ENCODE results near the gene UGDH.
A peak's percentile ranks its signal among the peaks of the same experiment; 100 is the strongest.
"Not testable (repeated sequence)": the region's sequence is repeated elsewhere in the genome, so short reads cannot be mapped to it uniquely, and the experiment has no call there.

UGDH gene

GRCh38 chr4:39527296-39528060 is at the start of gene UGDH:
Gene UGDH (minus strand): TSS chr4:39527439. CDS start chr4:39521512, 5,927 bp downstream.
- DNase-seq (ENCODE audit: low read depth in 2 of 2): peak; percentile 78 to 79

- DNase-seq (ENCODE audit: low read depth in 2 of 2): no peak
Observed at GRCh38 chr4:39574946-39575345, 47.7 kb upstream of the UGDH start.

- no peak for DNase-seq (ENCODE audit: low read depth in 2 of 2)
Observed at GRCh38 chr4:39571504-39571903, 44.3 kb upstream of the UGDH start.

- no peak for DNase-seq (ENCODE audit: low read depth in 2 of 2)
Observed at GRCh38 chr4:39571054-39571453, 43.8 kb upstream of the UGDH start.

- no peak for DNase-seq (ENCODE audit: low read depth in 2 of 2)
Observed at GRCh38 chr4:39569209-39569608, 42.0 kb upstream of the UGDH start.

GRCh38 chr4:39568805-39569204 is 41.6 kb upstream of the UGDH start:
- DNase-seq (ENCODE audit: low read depth in 2 of 2): no peak

- DNase-seq (ENCODE audit: low read depth in 2 of 2): no peak
Observed at GRCh38 chr4:39565878-39566600, 38.8 kb upstream of the UGDH start.

GRCh38 chr4:39563346-39563847 is 36.2 kb upstream of the UGDH start:
- no peak for DNase-seq (ENCODE audit: low read depth in 2 of 2)

- DNase-seq (ENCODE audit: low read depth in 2 of 2): no peak
Observed at GRCh38 chr4:39562792-39563191, 35.6 kb upstream of the UGDH start.

- DNase-seq (ENCODE audit: low read depth in 2 of 2): no peak
Observed at GRCh38 chr4:39559626-39560025, 32.4 kb upstream of the UGDH start.

- DNase-seq (ENCODE audit: low read depth in 2 of 2): no peak
Observed at GRCh38 chr4:39555472-39555871, 28.2 kb upstream of the UGDH start.

GRCh38 chr4:39548425-39549067 is 21.3 kb upstream of the UGDH start:
- DNase-seq (ENCODE audit: low read depth in 2 of 2): no peak

- DNase-seq (ENCODE audit: low read depth in 2 of 2): no peak
Observed at GRCh38 chr4:39544580-39545315, 17.5 kb upstream of the UGDH start.

GRCh38 chr4:39544080-39544479 is 16.8 kb upstream of the UGDH start:
- not testable (repeated sequence) for DNase-seq (ENCODE audit: low read depth in 2 of 2)

- no peak for DNase-seq (ENCODE audit: low read depth in 2 of 2)
Observed at GRCh38 chr4:39543034-39543433, 15.8 kb upstream of the UGDH start.

- no peak for DNase-seq (ENCODE audit: low read depth in 2 of 2)
Observed at GRCh38 chr4:39542611-39543012, 15.4 kb upstream of the UGDH start.

GRCh38 chr4:39541987-39542610 is 14.9 kb upstream of the UGDH start:
- no peak for DNase-seq (ENCODE audit: low read depth in 2 of 2)

- no peak for DNase-seq (ENCODE audit: low read depth in 2 of 2)
Observed at GRCh38 chr4:39539089-39539611, 11.9 kb upstream of the UGDH start.

- DNase-seq (ENCODE audit: low read depth in 2 of 2): no peak
Observed at GRCh38 chr4:39533541-39533940, 6.3 kb upstream of the UGDH start.

- not testable (repeated sequence) for DNase-seq (ENCODE audit: low read depth in 2 of 2)
Observed at GRCh38 chr4:39532237-39532636, 5.0 kb upstream of the UGDH start.

GRCh38 chr4:39530682-39531081 is 3.4 kb upstream of the UGDH start:
- DNase-seq (ENCODE audit: low read depth in 2 of 2): no peak

Measured in activated CD8-positive, alpha-beta memory T cell treated with anti-CD3 and anti-CD28 coated beads for 4 hours (primary cell).